ENCODE measurements around the gene BRINP2. TPM values are rescaled to one million over a fixed set of nuclear protein-coding genes. Genes with fewer than 3 reads are reported as not detected.

The BRINP2 gene
- polyA plus RNA-seq (2013, experiment 1 of 2), result 0.35 TPM
- not detected for polyA plus RNA-seq (2013, experiment 2 of 2)

- WGBS, result 2% methylated on average over 49 of the region's 49 CpGs
- no peaks in the 10 kb centered on the region for H3K36me3 ChIP-seq (ENCODE audit: insufficient read depth, low read length)
- H3K4me1 ChIP-seq (ENCODE audit: insufficient read depth, low read length), result peaks cover 6% of the 10 kb centered on the region; the same call in 1 of the 2 replicates
- H3K27me3 ChIP-seq (ENCODE audit: insufficient read depth, low read length), result peaks cover 100% of the 10 kb centered on the region
- no peak within 1 kb of the TSS for H3K9ac ChIP-seq (ENCODE audit: low read depth, low read length)
- peak within 1 kb of the TSS; percentile 63 for H3K4me3 ChIP-seq (ENCODE audit: low read length)
- H3K9me3 ChIP-seq (ENCODE audit: insufficient read depth, low read depth, low read length), result no peaks in the 10 kb centered on the region
- no peak within 1 kb of the TSS for H3K27ac ChIP-seq (ENCODE audit: low read depth, low read length)
These were observed at the start of gene BRINP2 for GRCh38 chr1:177170756-177171535. Gene BRINP2 (plus strand): TSS chr1:177170958. CDS start chr1:177229877, 58,919 bp downstream.

GRCh38 chr1:177122461-177123251, 48.1 kb upstream of the BRINP2 start:
- Histone ChIP-seq H3K36me3 (ENCODE audit: insufficient read depth, low read length) (no peaks in the 10 kb centered on the region), H3K27me3 (ENCODE audit: insufficient read depth, low read length) (no peaks in the 10 kb centered on the region), H3K4me1 (ENCODE audit: insufficient read depth, low read length) (no peaks in the 10 kb centered on the region), H3K9ac (ENCODE audit: low read depth, low read length) (no peak overlapping the region), H3K27ac (ENCODE audit: low read depth, low read length) (no peak overlapping the region), H3K9me3 (ENCODE audit: insufficient read depth, low read depth, low read length) (no peaks in the 10 kb centered on the region), H3K4me3 (ENCODE audit: low read length) (no peak overlapping the region)
- WGBS, result 90% methylated on average over 12 of the region's 12 CpGs

DNA sequence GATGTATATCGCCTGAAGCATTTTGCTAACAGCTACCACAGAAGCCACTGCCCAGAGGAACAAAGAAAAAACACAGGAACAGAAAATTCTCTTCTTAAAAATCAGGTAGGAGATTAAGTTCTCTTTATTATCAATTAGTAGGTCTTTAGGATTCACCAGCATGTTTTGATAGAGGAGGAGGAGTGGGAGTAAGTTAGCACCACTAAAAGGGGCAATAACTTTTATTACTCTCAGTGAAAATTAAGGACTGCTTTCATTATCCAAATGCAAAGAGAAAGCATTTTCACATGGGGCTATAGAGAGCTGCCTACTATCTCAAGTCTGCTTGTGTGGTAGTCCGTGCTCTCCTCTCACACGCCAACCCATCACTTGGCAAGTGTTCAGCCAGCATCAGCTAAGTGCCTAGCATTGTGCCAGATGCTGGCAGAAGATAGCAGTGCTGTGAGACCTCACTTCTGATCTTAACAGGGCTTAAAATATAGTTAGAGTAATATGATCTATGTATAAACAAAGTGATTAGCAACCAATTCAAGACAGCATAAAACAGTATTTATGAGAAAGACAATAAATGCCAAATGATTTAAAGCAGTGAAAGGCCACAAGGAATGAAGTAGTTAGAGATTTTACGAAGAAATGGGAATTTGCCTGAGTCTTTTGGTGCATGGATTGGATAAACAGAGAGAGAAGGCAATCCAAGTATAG, 46.0 kb upstream of the BRINP2 start:
- H3K27me3 ChIP-seq (ENCODE audit: insufficient read depth, low read length), result no peaks in the 10 kb centered on the region
- no peak overlapping the region for H3K4me3 ChIP-seq (ENCODE audit: low read length)
- H3K4me1 ChIP-seq (ENCODE audit: insufficient read depth, low read length), result no peaks in the 10 kb centered on the region
- H3K9me3 ChIP-seq (ENCODE audit: insufficient read depth, low read depth, low read length), result no peaks in the 10 kb centered on the region
- H3K36me3 ChIP-seq (ENCODE audit: insufficient read depth, low read length), result no peaks in the 10 kb centered on the region
- no peak overlapping the region for H3K9ac ChIP-seq (ENCODE audit: low read depth, low read length)
- no peak overlapping the region for H3K27ac ChIP-seq (ENCODE audit: low read depth, low read length)
- 95% methylated on average over 4 of the region's 4 CpGs for WGBS

DNA sequence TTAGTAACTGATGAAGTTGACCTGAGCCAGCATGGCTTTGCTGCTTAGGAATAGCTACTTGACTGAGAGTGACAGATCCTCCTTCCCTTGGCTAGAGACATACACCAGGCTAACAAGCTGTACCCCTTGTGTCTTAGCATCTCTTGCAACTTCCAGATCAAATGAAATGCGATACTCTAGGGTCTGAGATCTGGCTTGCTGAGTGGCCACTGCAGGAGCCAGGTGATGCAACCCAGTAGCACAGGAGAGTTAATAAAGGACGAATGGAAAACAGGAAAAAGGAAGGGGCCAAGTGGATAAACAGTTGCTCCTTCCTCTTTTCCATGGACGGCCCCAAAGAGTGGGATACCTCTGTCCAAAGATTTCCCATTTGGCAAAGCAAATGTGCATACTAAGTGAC, 44.5 kb upstream of the BRINP2 start:
- no peak overlapping the region for H3K4me3 ChIP-seq (ENCODE audit: low read length)
- no peak overlapping the region for H3K27ac ChIP-seq (ENCODE audit: low read depth, low read length)
- H3K36me3 ChIP-seq (ENCODE audit: insufficient read depth, low read length), result no peaks in the 10 kb centered on the region
- H3K9me3 ChIP-seq (ENCODE audit: insufficient read depth, low read depth, low read length), result no peaks in the 10 kb centered on the region
- H3K27me3 ChIP-seq (ENCODE audit: insufficient read depth, low read length), result no peaks in the 10 kb centered on the region
- WGBS, result 83% methylated on average over 3 of the region's 3 CpGs
- H3K9ac ChIP-seq (ENCODE audit: low read depth, low read length), result no peak overlapping the region
- no peaks in the 10 kb centered on the region for H3K4me1 ChIP-seq (ENCODE audit: insufficient read depth, low read length)

- 95% methylated on average over 4 of the region's 4 CpGs for WGBS
- Histone ChIP-seq H3K9me3 (ENCODE audit: insufficient read depth, low read depth, low read length) (no peaks in the 10 kb centered on the region), H3K36me3 (ENCODE audit: insufficient read depth, low read length) (no peaks in the 10 kb centered on the region), H3K9ac (ENCODE audit: low read depth, low read length) (no peak overlapping the region), H3K4me1 (ENCODE audit: insufficient read depth, low read length) (peaks cover 4% of the 10 kb centered on the region; the same call in 1 of the 2 replicates), H3K27ac (ENCODE audit: low read depth, low read length) (no peak overlapping the region), H3K27me3 (ENCODE audit: insufficient read depth, low read length) (no peaks in the 10 kb centered on the region), H3K4me3 (ENCODE audit: low read length) (no peak overlapping the region)
These were observed 42.0 kb upstream of the BRINP2 start for GRCh38 chr1:177128665-177129281.

DNA sequence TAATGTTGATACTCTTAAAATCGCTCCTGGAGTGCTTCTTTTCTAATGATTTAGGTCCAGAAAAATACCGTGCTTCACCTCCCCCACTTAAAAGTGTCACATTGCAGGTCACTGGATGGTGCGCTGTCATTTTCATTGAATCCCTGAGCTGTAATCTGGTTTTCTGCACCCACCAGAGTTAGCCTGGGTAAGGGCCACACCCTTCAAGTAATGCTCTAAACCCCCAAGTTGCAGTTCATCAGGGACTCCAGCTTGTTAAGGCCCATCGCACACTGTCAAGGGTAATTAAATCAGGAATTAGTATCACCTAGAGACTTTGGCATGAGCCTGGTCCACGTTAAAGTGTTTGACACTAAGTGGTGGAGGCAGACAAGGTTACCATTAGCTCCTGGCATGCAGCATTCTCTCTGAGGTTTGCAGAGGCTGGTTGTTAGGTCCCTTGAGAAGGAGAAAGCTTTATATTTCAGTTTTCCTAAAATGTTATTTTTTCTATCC, 40.3 kb upstream of the BRINP2 start:
- H3K9me3 ChIP-seq (ENCODE audit: insufficient read depth, low read depth, low read length), result no peaks in the 10 kb centered on the region
- WGBS, result 94% methylated on average over 5 of the region's 5 CpGs
- H3K9ac ChIP-seq (ENCODE audit: low read depth, low read length), result no peak overlapping the region
- H3K4me1 ChIP-seq (ENCODE audit: insufficient read depth, low read length), result peaks cover 4% of the 10 kb centered on the region; the same call in 1 of the 2 replicates
- H3K27me3 ChIP-seq (ENCODE audit: insufficient read depth, low read length), result no peaks in the 10 kb centered on the region
- H3K36me3 ChIP-seq (ENCODE audit: insufficient read depth, low read length), result no peaks in the 10 kb centered on the region
- no peak overlapping the region for H3K4me3 ChIP-seq (ENCODE audit: low read length)
- no peak overlapping the region for H3K27ac ChIP-seq (ENCODE audit: low read depth, low read length)

DNA sequence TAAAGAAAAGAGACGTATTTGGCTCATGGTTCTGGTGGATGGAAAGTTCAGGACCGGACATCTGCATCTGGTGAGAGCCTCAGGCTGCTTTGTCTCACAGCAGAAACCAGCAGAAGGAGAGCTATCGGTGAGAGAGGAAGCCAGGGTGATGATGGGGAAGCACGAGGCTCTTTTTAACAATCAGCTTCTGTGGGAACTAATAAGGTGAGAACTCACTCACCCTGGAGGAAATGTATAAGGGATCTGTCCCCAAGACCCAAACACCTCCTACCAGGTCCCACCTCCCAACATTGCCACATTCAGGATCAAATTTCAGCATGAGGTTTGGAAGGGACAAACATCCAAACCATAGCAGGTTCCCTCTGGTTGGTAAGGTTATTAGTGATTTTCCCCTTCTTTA, 39.0 kb upstream of the BRINP2 start:
- Histone ChIP-seq H3K4me1 (ENCODE audit: insufficient read depth, low read length) (peaks cover 4% of the 10 kb centered on the region; the same call in 1 of the 2 replicates), H3K27ac (ENCODE audit: low read depth, low read length) (no peak overlapping the region), H3K36me3 (ENCODE audit: insufficient read depth, low read length) (no peaks in the 10 kb centered on the region), H3K9me3 (ENCODE audit: insufficient read depth, low read depth, low read length) (no peaks in the 10 kb centered on the region), H3K27me3 (ENCODE audit: insufficient read depth, low read length) (no peaks in the 10 kb centered on the region), H3K9ac (ENCODE audit: low read depth, low read length) (no peak overlapping the region), H3K4me3 (ENCODE audit: low read length) (no peak overlapping the region)
- 83% methylated on average over 4 of the region's 4 CpGs for WGBS

- Histone ChIP-seq H3K9me3 (ENCODE audit: insufficient read depth, low read depth, low read length) (no peaks in the 10 kb centered on the region), H3K36me3 (ENCODE audit: insufficient read depth, low read length) (no peaks in the 10 kb centered on the region), H3K4me1 (ENCODE audit: insufficient read depth, low read length) (peaks cover 4% of the 10 kb centered on the region; the same call in 1 of the 2 replicates), H3K4me3 (ENCODE audit: low read length) (no peak overlapping the region), H3K27ac (ENCODE audit: low read depth, low read length) (no peak overlapping the region), H3K9ac (ENCODE audit: low read depth, low read length) (no peak overlapping the region), H3K27me3 (ENCODE audit: insufficient read depth, low read length) (no peaks in the 10 kb centered on the region)
- WGBS, result 90% methylated on average over 2 of the region's 2 CpGs
These were observed 38.6 kb upstream of the BRINP2 start for GRCh38 chr1:177132141-177132540.

DNA sequence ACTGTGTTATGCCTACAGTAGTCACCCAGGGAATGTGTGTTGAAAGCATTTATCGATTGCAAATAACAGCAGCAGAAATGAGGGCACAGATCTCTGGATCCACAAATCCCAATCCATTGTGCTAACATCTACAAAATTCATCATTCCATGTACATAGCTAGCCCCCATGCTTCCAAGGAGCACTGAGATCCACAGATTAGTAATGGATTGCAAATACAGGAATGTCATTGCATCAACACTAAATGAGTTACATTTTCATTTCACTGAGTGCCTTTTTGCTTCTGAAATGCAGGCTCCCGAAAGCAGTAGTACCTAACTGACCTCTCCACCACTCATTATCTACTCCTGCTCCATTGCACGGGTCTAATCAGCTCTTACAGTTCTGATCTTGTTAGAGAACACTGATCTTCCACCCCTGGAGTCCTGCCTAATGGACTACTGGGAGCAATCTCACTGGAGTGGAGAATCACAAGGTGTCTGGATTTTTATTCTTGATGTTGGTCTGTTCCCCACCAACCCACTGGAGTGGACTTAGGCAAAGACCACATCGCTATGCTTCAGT, 36.7 kb upstream of the BRINP2 start:
- 88% methylated on average over 4 of the region's 4 CpGs for WGBS
- Histone ChIP-seq H3K27me3 (ENCODE audit: insufficient read depth, low read length) (no peaks in the 10 kb centered on the region), H3K4me3 (ENCODE audit: low read length) (no peak overlapping the region), H3K36me3 (ENCODE audit: insufficient read depth, low read length) (no peaks in the 10 kb centered on the region), H3K9ac (ENCODE audit: low read depth, low read length) (no peak overlapping the region), H3K9me3 (ENCODE audit: insufficient read depth, low read depth, low read length) (no peaks in the 10 kb centered on the region), H3K27ac (ENCODE audit: low read depth, low read length) (no peak overlapping the region), H3K4me1 (ENCODE audit: insufficient read depth, low read length) (peaks cover 4% of the 10 kb centered on the region; the same call in 1 of the 2 replicates)

GRCh38 chr1:177135250-177135649, 35.5 kb upstream of the BRINP2 start:
- H3K36me3 ChIP-seq (ENCODE audit: insufficient read depth, low read length), result no peaks in the 10 kb centered on the region
- no peaks in the 10 kb centered on the region for H3K27me3 ChIP-seq (ENCODE audit: insufficient read depth, low read length)
- no peak overlapping the region for H3K27ac ChIP-seq (ENCODE audit: low read depth, low read length)
- 86% methylated on average over 4 of the region's 4 CpGs for WGBS
- H3K9me3 ChIP-seq (ENCODE audit: insufficient read depth, low read depth, low read length), result no peaks in the 10 kb centered on the region
- H3K4me1 ChIP-seq (ENCODE audit: insufficient read depth, low read length), result peaks cover 4% of the 10 kb centered on the region; the same call in 1 of the 2 replicates
- no peak overlapping the region for H3K9ac ChIP-seq (ENCODE audit: low read depth, low read length)
- H3K4me3 ChIP-seq (ENCODE audit: low read length), result no peak overlapping the region

Measured in HUES64 (cell line).